Activated CD4-positive, alpha-beta T cell treated with anti-CD3 and anti-CD28 coated beads for 36 hours (primary cell): ENCODE results near the gene BTBD18. TPM values are rescaled to one million over a fixed set of nuclear protein-coding genes. Genes with fewer than 3 reads are reported as not detected.
"Not testable (repeated sequence)": the region's sequence is repeated elsewhere in the genome, so short reads cannot be mapped to it uniquely, and the experiment has no call there.

Experiments
- ATAC-seq: fragments of 200-7000 bp; cut with Tn5 transposase; one replicate; pipeline ENCODE4 v1.10.0; 2021; ENCODE audit warnings: mild to moderate bottlenecking, moderate library complexity
- CTCF ChIA-PET: fragments of 350-600 bp; sonication (Branson Sonifier 250); formaldehyde crosslinking; loops from one replicate; lab custom pipeline; 2021; ENCODE audit warnings: antibody characterized with exemption; lab: Charles Lee
- POLR2A ChIA-PET: fragments of 350-600 bp; sonication (Branson Sonifier 250); formaldehyde crosslinking; loops from one replicate; lab custom pipeline; 2021; ENCODE audit warnings: antibody characterized with exemption, inconsistent platforms; lab: Charles Lee
- DNase-seq: peaks from one replicate; pipeline ENCODE4 v3.0.0-alpha.2; 2020
- H3K27ac Mint-ChIP-seq: one replicate; pipeline ENCODE4 v1.8.0; 2021; ENCODE audit warnings: mixed read lengths
- H3K27me3 Mint-ChIP-seq: one replicate; pipeline ENCODE4 v1.8.0; 2021; ENCODE audit warnings: mixed read lengths
- H3K36me3 Mint-ChIP-seq: one replicate; pipeline ENCODE4 v1.8.0; 2021; ENCODE audit warnings: low read depth, mixed read lengths
- H3K4me1 Mint-ChIP-seq: one replicate; pipeline ENCODE4 v1.8.0; 2021; ENCODE audit warnings: mixed read lengths
- H3K4me3 Mint-ChIP-seq: one replicate; pipeline ENCODE4 v1.8.0; 2021; ENCODE audit warnings: mild to moderate bottlenecking, moderate library complexity, mixed read lengths
- H3K9me3 Mint-ChIP-seq: one replicate; pipeline ENCODE4 v1.8.0; 2021; ENCODE audit warnings: low read depth, mixed read lengths
- intact Hi-C, 2 experiments: fragments of 100-400 bp; cut with DNase I in 1 of 2; cut with micrococcal nuclease in 1 of 2; formaldehyde crosslinking; loops; one replicate each; pipeline versions ENCODE4 v1.14.2 to v1.15.1; 2022 to 2024; cut with DNase I, micrococcal nuclease
- total RNA-seq, 2 experiments: library from RNA; stranded (reverse); gene quantifications; one replicate each; pipeline ENCODE4 v1.2.3, GENCODE V29; 2021

The BTBD18 gene
- total RNA-seq, 2 experiments from 2014 or later = not detected

- no peak overlapping the region for H3K4me3 Mint-ChIP-seq
- peaks cover 25% of the 10 kb centered on the region for H3K36me3 Mint-ChIP-seq
- no peak for ATAC-seq
- H3K27me3 Mint-ChIP-seq = no peaks in the 10 kb centered on the region
- H3K9me3 Mint-ChIP-seq = no peaks in the 10 kb centered on the region
- no peak for DNase-seq
- ChIA-PET POLR2A (no interaction called here), CTCF (interaction anchor here (0.6 to 1.0 kb wide), 3 partner anchors 65 to 787 kb away, joined by 3 read pairs; no protein-coding TSS in a partner anchor)
- peaks cover 3% of the 10 kb centered on the region for H3K4me1 Mint-ChIP-seq
- H3K27ac Mint-ChIP-seq = peak overlapping the region; percentile 66
- intact Hi-C loops = no loop called here
Observed at GRCh38 chr11:57735619-57736298, 15.9 kb downstream of the BTBD18 start.

GRCh38 chr11:57732661-57733060 is 19.0 kb downstream of the BTBD18 start:
- peaks cover 6% of the 10 kb centered on the region for H3K4me1 Mint-ChIP-seq
- no peak for DNase-seq
- H3K4me3 Mint-ChIP-seq = no peak overlapping the region
- intact Hi-C loops = no loop called here
- no peak overlapping the region for H3K27ac Mint-ChIP-seq
- CTCF ChIA-PET = interaction anchor here (0.6 to 2.0 kb wide), 3 partner anchors 17 to 69 kb away, joined by 3 to 6 read pairs (median 4); no protein-coding TSS in a partner anchor
- H3K27me3 Mint-ChIP-seq = no peaks in the 10 kb centered on the region
- H3K36me3 Mint-ChIP-seq = peaks cover 13% of the 10 kb centered on the region
- POLR2A ChIA-PET = interaction anchor here (0.6 kb wide), 1 partner anchor 28 kb away, joined by 3 read pairs; no protein-coding TSS in a partner anchor
- ATAC-seq = no peak
- H3K9me3 Mint-ChIP-seq = no peaks in the 10 kb centered on the region

GRCh38 chr11:57729479-57729878 is 22.1 kb downstream of the BTBD18 start:
- ATAC-seq = no peak
- peaks cover 9% of the 10 kb centered on the region for H3K36me3 Mint-ChIP-seq
- no peaks in the 10 kb centered on the region for H3K9me3 Mint-ChIP-seq
- H3K4me3 Mint-ChIP-seq = no peak overlapping the region
- no peak overlapping the region for H3K27ac Mint-ChIP-seq
- peaks cover 6% of the 10 kb centered on the region for H3K4me1 Mint-ChIP-seq
- intact Hi-C loops = no loop called here
- DNase-seq = no peak
- ChIA-PET POLR2A (interaction anchor here (0.6 kb wide), 1 partner anchor 81 kb away, joined by 3 read pairs; no protein-coding TSS in a partner anchor), CTCF (interaction anchor here (0.8 kb wide), 1 partner anchor 72 kb away, joined by 4 read pairs; no protein-coding TSS in a partner anchor)
- no peaks in the 10 kb centered on the region for H3K27me3 Mint-ChIP-seq

- Mint-ChIP-seq H3K9me3 (no peaks in the 10 kb centered on the region), H3K4me3 (no peak overlapping the region), H3K27me3 (no peaks in the 10 kb centered on the region), H3K4me1 (peaks cover 6% of the 10 kb centered on the region), H3K36me3 (peaks cover 5% of the 10 kb centered on the region), H3K27ac (no peak overlapping the region)
- DNase-seq (no peak), ATAC-seq (peak; percentile 47)
- POLR2A ChIA-PET = interaction anchor here (0.6 to 0.8 kb wide), 2 partner anchors 80 to 93 kb away, joined by 3 read pairs; no protein-coding TSS in a partner anchor
- CTCF ChIA-PET = interaction anchor here (0.6 to 1.8 kb wide), 3 partner anchors 14 to 1809 kb away, joined by 3 to 6 read pairs (median 3); partner anchors contain the start of genes MED19 and TMX2
- intact Hi-C loops = no loop called here
Observed at GRCh38 chr11:57728829-57729228, 22.8 kb downstream of the BTBD18 start.

GRCh38 chr11:57727185-57727584 is 24.4 kb downstream of the BTBD18 start:
- peaks cover 6% of the 10 kb centered on the region for H3K4me1 Mint-ChIP-seq
- DNase-seq (no peak), ATAC-seq (no peak)
- no peaks in the 10 kb centered on the region for H3K27me3 Mint-ChIP-seq
- H3K36me3 Mint-ChIP-seq = peaks cover 5% of the 10 kb centered on the region
- H3K4me3 Mint-ChIP-seq = no peak overlapping the region
- ChIA-PET CTCF (interaction anchor here (0.6 to 1.8 kb wide), 3 partner anchors 12 to 57 kb away, joined by 3 to 6 read pairs (median 3); no protein-coding TSS in a partner anchor), POLR2A (no interaction called here)
- H3K9me3 Mint-ChIP-seq = no peaks in the 10 kb centered on the region
- intact Hi-C loops = no loop called here
- peak overlapping the region; percentile 9 for H3K27ac Mint-ChIP-seq

- DNase-seq, intact Hi-C loops, H3K27ac Mint-ChIP-seq, H3K9me3 Mint-ChIP-seq, ATAC-seq, CTCF ChIA-PET, H3K4me3 Mint-ChIP-seq, POLR2A ChIA-PET, H3K27me3 Mint-ChIP-seq: not testable (repeated sequence)
- Mint-ChIP-seq H3K4me1 (peaks cover 21% of the 10 kb centered on the region), H3K36me3 (peaks cover 31% of the 10 kb centered on the region)
Observed at GRCh38 chr11:57716726-57717125, 34.9 kb downstream of the BTBD18 start.

GRCh38 chr11:57713835-57714234 is 37.8 kb downstream of the BTBD18 start:
- intact Hi-C loops = loop anchor here (2.0 to 5.0 kb wide), 6 partner anchors 79 to 865 kb away; partner anchors contain the start of genes SLC43A3 (in 2 of the 2), UBE2L6 (in 1 of the 2) and ZFP91 (in 1 of the 2)
- H3K9me3 Mint-ChIP-seq = no peaks in the 10 kb centered on the region
- DNase-seq (no peak), ATAC-seq (no peak)
- CTCF ChIA-PET = interaction anchor here (0.8 to 2.1 kb wide), 4 partner anchors 14 to 811 kb away, joined by 3 to 13 read pairs (median 5); no protein-coding TSS in a partner anchor
- peaks cover 45% of the 10 kb centered on the region for H3K4me1 Mint-ChIP-seq
- POLR2A ChIA-PET = interaction anchor here (0.6 kb wide), 1 partner anchor 27 kb away, joined by 3 read pairs; the partner anchor contains the start of gene SELENOH
- H3K36me3 Mint-ChIP-seq = peaks cover 22% of the 10 kb centered on the region
- H3K4me3 Mint-ChIP-seq = peak overlapping the region; percentile 97
- H3K27ac Mint-ChIP-seq = peak overlapping the region; percentile 97
- no peaks in the 10 kb centered on the region for H3K27me3 Mint-ChIP-seq

GRCh38 chr11:57712256-57713150 is 39.1 kb downstream of the BTBD18 start, which contains the start of gene TMX2:
TMX2 (plus strand) TSS chr11:57712593; CDS start chr11:57712619, 26 bp downstream.
- H3K4me1 Mint-ChIP-seq = peaks cover 50% of the 10 kb centered on the region
- H3K4me3 Mint-ChIP-seq = peak within 1 kb of the TSS; percentile 97

GRCh38 chr11:57711414-57712255 is 40.0 kb downstream of the BTBD18 start, which contains the start of gene MED19:
MED19 (minus strand) TSS chr11:57712215; CDS start chr11:57712179, 36 bp downstream.
- ATAC-seq (peak; percentile 43), DNase-seq (peak; percentile 85)
- Mint-ChIP-seq H3K9me3 (no peaks in the 10 kb centered on the region), H3K4me3 (peak within 1 kb of the TSS; percentile 97), H3K4me1 (peaks cover 50% of the 10 kb centered on the region), H3K36me3 (peaks cover 13% of the 10 kb centered on the region), H3K27me3 (no peaks in the 10 kb centered on the region), H3K27ac (peak within 1 kb of the TSS; percentile 97)
- intact Hi-C loops = loop anchor here (1.0 to 5.0 kb wide), 14 partner anchors 30 to 868 kb away; partner anchors contain the start of genes CLP1 (in 2 of the 2), SELENOH (in 2 of the 2), SLC43A3 (in 2 of the 2) and TIMM10 (in 2 of the 2)
- ChIA-PET CTCF (interaction anchor here (1.0 to 1.4 kb wide), 4 partner anchors 17 to 218 kb away, joined by 3 to 4 read pairs (median 4); no protein-coding TSS in a partner anchor), POLR2A (interaction anchor here (0.6 to 2.6 kb wide), 5 partner anchors 9 to 198 kb away, joined by 3 to 16 read pairs (median 3); partner anchors contain the start of gene SELENOH)

More at GRCh38 chr11:57712256-57713150, 39.1 kb downstream of the BTBD18 start, which contains the start of gene TMX2:
- H3K36me3 Mint-ChIP-seq = peaks cover 18% of the 10 kb centered on the region
- ChIA-PET POLR2A (interaction anchor here (0.6 to 2.6 kb wide), 5 partner anchors 9 to 199 kb away, joined by 3 to 16 read pairs (median 3); partner anchors contain the start of gene SELENOH), CTCF (interaction anchor here (0.6 to 1.4 kb wide), 6 partner anchors 16 to 333 kb away, joined by 3 to 4 read pairs (median 3); no protein-coding TSS in a partner anchor)
- peak; percentile 94 for DNase-seq
- intact Hi-C loops = loop anchor here (1.0 to 5.0 kb wide), 13 partner anchors 29 to 867 kb away; partner anchors contain the start of genes CLP1 (in 2 of the 2), SELENOH (in 2 of the 2), SLC43A3 (in 2 of the 2) and TIMM10 (in 2 of the 2)
- peak within 1 kb of the TSS; percentile 97 for H3K27ac Mint-ChIP-seq
- no peaks in the 10 kb centered on the region for H3K27me3 Mint-ChIP-seq
- no peaks in the 10 kb centered on the region for H3K9me3 Mint-ChIP-seq
- ATAC-seq = peak; percentile 93
